Mammary epithelial cell (primary cell): ENCODE results near the gene ROBO1.

ENCODE experiments used
- EZH2 ChIP-seq: IDR thresholded peaks from 2 replicates; pipeline ENCODE4 v1.6.1; 2012; ENCODE audit warnings: low read length, inconsistent platforms, borderline replicate concordance
- TF ChIP-seq, protein P1 (sequence below), 2 donors: IDR thresholded peaks in 1 of 2; conservative IDR thresholded peaks in 1 of 2; 2 replicates each; pipeline ENCODE4 v1.5.1; 2011 to 2012; ENCODE audit warnings: inconsistent platforms in 2 of 2, low read length in 2 of 2, mild to moderate bottlenecking in 2 of 2, control low read depth in 1 of 2, low read depth in 1 of 2; ENCODE audit not compliant: insufficient read depth in 1 of 2; ENCODE audit errors: extremely low read depth in 1 of 2

DNA sequence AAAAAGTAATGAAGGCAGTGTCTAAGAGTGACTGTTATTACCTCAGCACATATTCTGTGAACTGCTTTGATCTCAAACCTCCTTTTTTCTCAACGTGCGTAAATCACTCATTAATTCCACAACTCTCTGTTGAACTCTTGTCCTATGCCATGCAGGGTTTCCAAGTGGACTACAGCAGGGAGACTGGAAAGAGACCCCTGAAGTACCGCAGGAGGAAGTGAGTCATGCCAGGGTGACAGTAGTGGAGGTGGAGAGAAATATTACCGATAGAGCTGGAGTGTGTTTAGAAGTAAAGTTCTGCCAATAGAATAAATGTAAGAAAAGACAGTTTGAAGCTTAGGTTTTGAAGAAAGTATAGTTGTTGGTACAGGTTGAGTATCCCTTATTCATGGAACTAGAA is 908.9 kb downstream of the ROBO1 start:
- TF ChIP-seq, protein P1, sequence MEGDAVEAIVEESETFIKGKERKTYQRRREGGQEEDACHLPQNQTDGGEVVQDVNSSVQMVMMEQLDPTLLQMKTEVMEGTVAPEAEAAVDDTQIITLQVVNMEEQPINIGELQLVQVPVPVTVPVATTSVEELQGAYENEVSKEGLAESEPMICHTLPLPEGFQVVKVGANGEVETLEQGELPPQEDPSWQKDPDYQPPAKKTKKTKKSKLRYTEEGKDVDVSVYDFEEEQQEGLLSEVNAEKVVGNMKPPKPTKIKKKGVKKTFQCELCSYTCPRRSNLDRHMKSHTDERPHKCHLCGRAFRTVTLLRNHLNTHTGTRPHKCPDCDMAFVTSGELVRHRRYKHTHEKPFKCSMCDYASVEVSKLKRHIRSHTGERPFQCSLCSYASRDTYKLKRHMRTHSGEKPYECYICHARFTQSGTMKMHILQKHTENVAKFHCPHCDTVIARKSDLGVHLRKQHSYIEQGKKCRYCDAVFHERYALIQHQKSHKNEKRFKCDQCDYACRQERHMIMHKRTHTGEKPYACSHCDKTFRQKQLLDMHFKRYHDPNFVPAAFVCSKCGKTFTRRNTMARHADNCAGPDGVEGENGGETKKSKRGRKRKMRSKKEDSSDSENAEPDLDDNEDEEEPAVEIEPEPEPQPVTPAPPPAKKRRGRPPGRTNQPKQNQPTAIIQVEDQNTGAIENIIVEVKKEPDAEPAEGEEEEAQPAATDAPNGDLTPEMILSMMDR (conservative IDR thresholded peaks at IDR 0.05 in 1 of 2, IDR thresholded peaks at IDR 0.05 in 1 of 2; ENCODE audit: extremely low read depth in 1 of 2, insufficient read depth in 1 of 2, low read depth in 1 of 2, low read length in 2 of 2) = no peak
- TF ChIP-seq EZH2 = no peak
